Parathyroid adenoma (tissue), 2 donors: Measurements from ENCODE around the gene KCNT1.

ENCODE experiments used
- H2AFZ ChIP-seq: fragments of 300-600 bp; sonication (generic); one replicate; pipeline ENCODE4 v1.7.0; 2017; ENCODE audit warnings: antibody characterized with exemption, mild to moderate bottlenecking
- H3K27ac ChIP-seq: fragments of 300-600 bp; sonication (generic); one replicate; pipeline ENCODE4 v1.7.0; 2017
- H3K27me3 ChIP-seq: fragments of 300-600 bp; sonication (generic); one replicate; pipeline ENCODE4 v1.7.0; 2017; ENCODE audit warnings: low read length; ENCODE audit not compliant: control insufficient read depth, insufficient read depth
- H3K36me3 ChIP-seq: fragments of 300-600 bp; sonication (generic); one replicate; pipeline ENCODE4 v1.7.0; 2017; ENCODE audit warnings: low read length; ENCODE audit not compliant: control insufficient read depth, insufficient read depth
- H3K4me1 ChIP-seq: fragments of 300-600 bp; sonication (generic); one replicate; pipeline ENCODE4 v1.7.0; 2017; ENCODE audit warnings: control low read depth
- H3K4me2 ChIP-seq: fragments of 300-600 bp; sonication (generic); one replicate; pipeline ENCODE4 v1.7.0; 2017; ENCODE audit warnings: low read length
- H3K4me3 ChIP-seq: fragments of 300-600 bp; sonication (generic); one replicate; pipeline ENCODE4 v1.7.0; 2017; ENCODE audit warnings: low read depth, low read length
- H3K79me2 ChIP-seq: fragments of 300-600 bp; sonication (generic); one replicate; pipeline ENCODE4 v1.7.0; 2017; ENCODE audit warnings: control low read depth
- H3K9ac ChIP-seq: fragments of 300-600 bp; sonication (generic); one replicate; pipeline ENCODE4 v1.7.0; 2017; ENCODE audit warnings: mild to moderate bottlenecking
- H3K9me3 ChIP-seq: fragments of 300-600 bp; sonication (generic); one replicate; pipeline ENCODE4 v1.7.0; 2017; ENCODE audit warnings: low read length; ENCODE audit not compliant: control insufficient read depth
- TF ChIP-seq, protein P1 (sequence below): fragments of 300-600 bp; sonication (generic); IDR thresholded peaks from one replicate; pipeline ENCODE4 v1.7.0; 2017; ENCODE audit warnings: antibody characterized with exemption, mild to moderate bottlenecking
- donor health status: primary hyperparathyroidism.

Gene KCNT1

DNA sequence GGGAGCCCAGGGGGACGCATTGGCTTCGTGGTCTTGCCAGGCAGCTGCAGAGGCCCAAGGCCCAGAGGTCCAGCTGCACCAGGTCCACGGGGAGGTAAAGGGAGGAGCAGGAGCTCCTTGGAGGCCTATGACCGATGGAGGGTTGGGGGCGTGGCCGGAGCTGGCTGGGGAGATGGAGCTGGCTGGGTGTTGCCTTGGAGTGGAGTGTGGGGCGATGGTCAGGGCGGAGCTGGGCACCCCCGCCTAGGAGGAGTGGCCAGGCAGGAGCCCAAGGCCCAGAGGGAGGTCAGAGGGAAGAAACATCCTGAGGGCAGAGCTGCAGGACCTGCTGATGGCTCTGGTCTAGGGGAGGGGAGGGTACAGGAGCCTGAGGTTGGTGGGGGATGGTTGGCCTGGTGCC, 44.6 kb downstream of the KCNT1 start:
- Histone ChIP-seq H3K4me3 (no peak overlapping the region), H3K4me2 (no peak overlapping the region), H3K27me3 (no peaks in the 10 kb centered on the region), H3K9me3 (no peaks in the 10 kb centered on the region), H3K36me3 (no peaks in the 10 kb centered on the region), H3K4me1 (no peaks in the 10 kb centered on the region), H2AFZ (no peak overlapping the region), H3K79me2 (no peaks in the 10 kb centered on the region), H3K9ac (no peak overlapping the region), H3K27ac (no peak overlapping the region)
- TF ChIP-seq, protein P1, sequence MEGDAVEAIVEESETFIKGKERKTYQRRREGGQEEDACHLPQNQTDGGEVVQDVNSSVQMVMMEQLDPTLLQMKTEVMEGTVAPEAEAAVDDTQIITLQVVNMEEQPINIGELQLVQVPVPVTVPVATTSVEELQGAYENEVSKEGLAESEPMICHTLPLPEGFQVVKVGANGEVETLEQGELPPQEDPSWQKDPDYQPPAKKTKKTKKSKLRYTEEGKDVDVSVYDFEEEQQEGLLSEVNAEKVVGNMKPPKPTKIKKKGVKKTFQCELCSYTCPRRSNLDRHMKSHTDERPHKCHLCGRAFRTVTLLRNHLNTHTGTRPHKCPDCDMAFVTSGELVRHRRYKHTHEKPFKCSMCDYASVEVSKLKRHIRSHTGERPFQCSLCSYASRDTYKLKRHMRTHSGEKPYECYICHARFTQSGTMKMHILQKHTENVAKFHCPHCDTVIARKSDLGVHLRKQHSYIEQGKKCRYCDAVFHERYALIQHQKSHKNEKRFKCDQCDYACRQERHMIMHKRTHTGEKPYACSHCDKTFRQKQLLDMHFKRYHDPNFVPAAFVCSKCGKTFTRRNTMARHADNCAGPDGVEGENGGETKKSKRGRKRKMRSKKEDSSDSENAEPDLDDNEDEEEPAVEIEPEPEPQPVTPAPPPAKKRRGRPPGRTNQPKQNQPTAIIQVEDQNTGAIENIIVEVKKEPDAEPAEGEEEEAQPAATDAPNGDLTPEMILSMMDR, result no peak

DNA sequence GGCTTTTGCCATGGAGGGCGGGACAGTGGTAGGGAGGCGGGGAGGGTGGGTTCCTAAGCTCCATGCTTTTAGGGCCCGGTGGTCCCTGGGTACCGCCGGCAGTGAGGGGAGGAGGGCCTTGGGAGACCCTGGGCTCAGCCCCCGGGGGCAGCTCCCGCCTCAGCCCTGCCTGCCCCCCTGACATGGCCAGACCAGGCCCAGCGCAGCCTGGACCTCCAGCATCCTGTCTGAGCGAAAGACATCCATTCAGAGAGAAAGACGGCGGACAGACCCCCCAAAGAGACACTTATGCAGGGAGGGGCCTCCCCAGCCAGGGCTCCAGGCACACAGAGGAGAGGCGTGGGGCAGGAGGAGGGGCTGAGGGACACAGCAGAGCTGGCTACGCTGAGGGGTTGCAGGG, 45.3 kb downstream of the KCNT1 start:
- Histone ChIP-seq H3K9ac (no peak overlapping the region), H2AFZ (no peak overlapping the region), H3K36me3 (no peaks in the 10 kb centered on the region), H3K4me2 (no peak overlapping the region), H3K9me3 (no peaks in the 10 kb centered on the region), H3K4me1 (no peaks in the 10 kb centered on the region), H3K27me3 (no peaks in the 10 kb centered on the region), H3K79me2 (no peaks in the 10 kb centered on the region), H3K4me3 (no peak overlapping the region), H3K27ac (no peak overlapping the region)
- TF ChIP-seq, protein P1, result no peak

GRCh38 chr9:135748676-135749075, 46.7 kb downstream of the KCNT1 start:
- Histone ChIP-seq H3K4me3 (no peak overlapping the region), H2AFZ (no peak overlapping the region), H3K4me1 (no peaks in the 10 kb centered on the region), H3K79me2 (no peaks in the 10 kb centered on the region), H3K9me3 (no peaks in the 10 kb centered on the region), H3K9ac (no peak overlapping the region), H3K36me3 (no peaks in the 10 kb centered on the region), H3K27ac (no peak overlapping the region), H3K4me2 (no peak overlapping the region), H3K27me3 (no peaks in the 10 kb centered on the region)
- TF ChIP-seq, protein P1, result no peak

DNA sequence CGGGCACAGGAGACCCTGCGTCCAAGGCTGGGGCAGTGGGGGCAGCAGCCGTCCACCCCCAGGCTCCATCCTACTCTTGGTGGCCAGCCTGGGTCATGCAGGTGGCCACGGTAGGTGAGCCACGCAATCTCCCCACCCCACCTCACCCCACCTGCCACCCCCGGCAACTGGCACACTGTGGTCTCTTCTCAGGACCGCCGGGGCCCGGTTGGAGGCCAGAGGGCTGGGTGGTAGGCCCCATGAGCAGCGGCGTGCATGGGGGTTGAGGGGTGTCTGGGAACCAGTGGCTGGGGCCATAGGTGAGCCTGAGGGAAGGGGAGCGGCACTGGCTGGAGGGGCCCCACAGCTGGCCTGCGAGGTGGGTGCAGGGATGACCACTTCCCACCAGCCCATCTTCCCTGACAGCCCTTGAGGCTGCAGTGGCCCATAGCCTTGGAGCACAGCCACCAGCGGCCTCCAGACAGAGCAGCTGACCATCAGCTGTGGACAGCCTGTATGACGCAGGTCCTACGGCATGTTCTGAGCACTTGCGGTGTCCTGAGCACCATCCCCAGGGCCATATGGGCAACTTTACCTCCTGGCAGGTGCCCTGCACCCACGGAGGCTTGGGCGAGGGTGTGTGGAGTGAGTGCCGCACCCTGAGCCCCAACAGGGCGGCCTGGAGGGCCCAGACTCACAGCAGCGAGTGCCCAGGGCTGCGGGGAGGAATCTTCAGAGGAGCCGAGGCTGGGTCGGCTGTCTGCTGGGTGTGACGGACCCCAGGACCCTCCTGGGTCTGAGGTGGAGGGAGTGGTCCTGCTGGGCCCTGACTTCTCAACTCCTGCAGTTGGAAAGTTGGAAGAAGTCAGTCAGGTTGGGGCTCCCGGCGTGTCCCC, 47.4 kb downstream of the KCNT1 start:
- H3K27me3 ChIP-seq, result no peaks in the 10 kb centered on the region
- H3K4me2 ChIP-seq, result no peak overlapping the region
- H3K9me3 ChIP-seq, result no peaks in the 10 kb centered on the region
- H2AFZ ChIP-seq, result no peak overlapping the region
- TF ChIP-seq, protein P1, result no peak
- no peaks in the 10 kb centered on the region for H3K36me3 ChIP-seq
- H3K4me3 ChIP-seq, result no peak overlapping the region
- no peak overlapping the region for H3K27ac ChIP-seq
- no peaks in the 10 kb centered on the region for H3K79me2 ChIP-seq
- H3K4me1 ChIP-seq, result no peaks in the 10 kb centered on the region
- H3K9ac ChIP-seq, result no peak overlapping the region

DNA sequence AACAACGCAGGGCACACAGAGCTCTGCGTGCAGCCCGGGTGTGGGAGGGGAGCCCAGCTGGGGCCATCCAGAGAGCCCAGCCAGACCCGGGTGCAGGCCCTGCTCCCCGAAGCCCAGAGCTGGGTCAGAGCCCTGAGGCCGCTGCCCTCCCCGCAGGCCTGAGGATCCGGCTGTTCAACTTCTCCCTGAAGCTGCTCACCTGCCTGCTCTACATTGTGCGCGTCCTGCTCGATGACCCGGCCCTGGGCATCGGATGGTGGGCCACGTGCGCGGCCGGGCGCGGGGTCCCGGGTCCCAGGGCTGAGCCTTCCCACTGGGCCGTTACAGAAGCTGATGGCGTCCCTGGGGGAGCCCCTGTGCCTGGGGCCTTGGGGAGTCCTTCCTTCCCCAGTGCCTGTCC, 48.8 kb downstream of the KCNT1 start:
- H3K4me2 ChIP-seq, result no peak overlapping the region
- H3K9ac ChIP-seq, result no peak overlapping the region
- H3K4me1 ChIP-seq, result no peaks in the 10 kb centered on the region
- TF ChIP-seq, protein P1, result no peak
- no peaks in the 10 kb centered on the region for H3K36me3 ChIP-seq
- no peak overlapping the region for H3K4me3 ChIP-seq
- no peaks in the 10 kb centered on the region for H3K79me2 ChIP-seq
- H2AFZ ChIP-seq, result no peak overlapping the region
- no peak overlapping the region for H3K27ac ChIP-seq
- no peaks in the 10 kb centered on the region for H3K9me3 ChIP-seq
- H3K27me3 ChIP-seq, result no peaks in the 10 kb centered on the region
